ENCODE data around the gene SGCA. TPM values are rescaled to one million over a fixed set of nuclear protein-coding genes. Genes with fewer than 3 reads are reported as not detected.

SGCA gene
- total RNA-seq, 1 experiment from 2014 or later, result 0.24 TPM

GRCh38 chr17:50198026-50198669 lies 32.3 kb downstream of the SGCA start:
- H3K4me3 Mint-ChIP-seq, result no peak overlapping the region; a peak in 2 of 5 replicates
- no peaks in the 10 kb centered on the region for H3K4me1 ChIP-seq (ENCODE audit: insufficient read depth, low read length)
- H3K27ac Mint-ChIP-seq, result no peak overlapping the region
- H3K23ac ChIP-seq (ENCODE audit: insufficient read length, low read depth, low read length), result no peak overlapping the region
- H3K36me3 Mint-ChIP-seq (ENCODE audit: insufficient read depth in 1 of 3, low read depth in 3 of 3), result peaks cover 0 to 51% (median 45%) of the 10 kb centered on the region in 3 experiments; a peak in 5 of 7 replicates
- peak; percentile 67 for TF ChIP-seq CTCF (conservative IDR thresholded peaks at IDR 0.05)
- no peak overlapping the region for H2BK120ac ChIP-seq (ENCODE audit: low read depth, low read length, poor library complexity, severe bottlenecking)
- peaks cover 15% of the 10 kb centered on the region for H3K23me2 ChIP-seq (ENCODE audit: insufficient read length, low read depth, low read length, poor library complexity, severe bottlenecking)
- no peak overlapping the region for H4K8ac ChIP-seq (replicated peaks; ENCODE audit: insufficient read length, low read depth, low read length)
- peaks cover 26% of the 10 kb centered on the region for H3K27me3 Mint-ChIP-seq (ENCODE audit: low read depth)
- no peak overlapping the region for H4K91ac ChIP-seq (ENCODE audit: insufficient read length, low read depth, low read length)
- no peak overlapping the region for H3K56ac ChIP-seq (ENCODE audit: insufficient read length, low read depth, low read length)
- H3K4me1 Mint-ChIP-seq, result peaks cover 9 to 20% of the 10 kb centered on the region in 2 experiments
- peaks cover 7% of the 10 kb centered on the region; the same call in 1 of the 2 replicates for H3K27me3 ChIP-seq (ENCODE audit: insufficient read depth, low read length)
- H2AFZ ChIP-seq (ENCODE audit: low read length), result no peak overlapping the region
- H3K9me3 Mint-ChIP-seq, result no peaks in the 10 kb centered on the region; a peak in 2 of 5 replicates
- H3K79me1 ChIP-seq (ENCODE audit: insufficient read depth, low read depth, low read length, poor library complexity, severe bottlenecking), result no peaks in the 10 kb centered on the region
- no peak overlapping the region for H2BK20ac ChIP-seq (ENCODE audit: low read depth, low read length, poor library complexity, severe bottlenecking)
- WGBS (ENCODE audit: extremely low coverage, insufficient read length, low lambda C conversion rate), result no CpG with 5 or more reads among the region's 7 CpGs
- H2BK12ac ChIP-seq (ENCODE audit: insufficient read length, low read depth, low read length), result no peak overlapping the region
- no peak for DNase-seq
- H3K4ac ChIP-seq (ENCODE audit: low read depth, low read length), result no peak overlapping the region
- H3K14ac ChIP-seq (ENCODE audit: insufficient read depth, low read length), result no peak overlapping the region
- no peak overlapping the region for H3K9ac ChIP-seq (ENCODE audit: extremely low read depth, insufficient read length, low read length)
- no peak overlapping the region for H3T11ph ChIP-seq (ENCODE audit: low read length)
- no peak overlapping the region for H3K4me2 ChIP-seq (ENCODE audit: insufficient read depth, insufficient read length, low read length)
- no peak overlapping the region for H2BK15ac ChIP-seq (ENCODE audit: low read depth, low read length)
- no peaks in the 10 kb centered on the region for H4K20me1 ChIP-seq (ENCODE audit: control insufficient read depth, insufficient read depth, insufficient read length)
- H3K27ac ChIP-seq (ENCODE audit: insufficient read length, low read depth, low read length), result no peak overlapping the region
- no peak overlapping the region for H3K18ac ChIP-seq (ENCODE audit: insufficient read length, low read depth, low read length)
- H2BK5ac ChIP-seq (ENCODE audit: insufficient read length, low read length), result no peak overlapping the region
- H3K9me3 ChIP-seq (ENCODE audit: control insufficient read depth, low read depth, low read length), result no peaks in the 10 kb centered on the region
- H4K5ac ChIP-seq (ENCODE audit: insufficient read length, low read depth, low read length), result no peak overlapping the region
- no peaks in the 10 kb centered on the region for H3K79me2 ChIP-seq (ENCODE audit: insufficient read depth, low read length)
- no peak overlapping the region for H2AK5ac ChIP-seq (ENCODE audit: insufficient read length, low read length)

Measured in H9 (cell line).